GM21737 (cell line): Measurements from ENCODE around the gene U2AF1.
"Not testable (repeated sequence)": the region's sequence is repeated elsewhere in the genome, so short reads cannot be mapped to it uniquely, and the experiment has no call there.

ENCODE experiments used
- ATAC-seq: cut with Tn5 transposase; IDR thresholded peaks from one replicate; pipeline ENCODE4 v1.9.1; 2021; ENCODE audit warnings: mild to moderate bottlenecking, moderate library complexity; ENCODE audit not compliant: unreplicated experiment

Gene U2AF1

DNA sequence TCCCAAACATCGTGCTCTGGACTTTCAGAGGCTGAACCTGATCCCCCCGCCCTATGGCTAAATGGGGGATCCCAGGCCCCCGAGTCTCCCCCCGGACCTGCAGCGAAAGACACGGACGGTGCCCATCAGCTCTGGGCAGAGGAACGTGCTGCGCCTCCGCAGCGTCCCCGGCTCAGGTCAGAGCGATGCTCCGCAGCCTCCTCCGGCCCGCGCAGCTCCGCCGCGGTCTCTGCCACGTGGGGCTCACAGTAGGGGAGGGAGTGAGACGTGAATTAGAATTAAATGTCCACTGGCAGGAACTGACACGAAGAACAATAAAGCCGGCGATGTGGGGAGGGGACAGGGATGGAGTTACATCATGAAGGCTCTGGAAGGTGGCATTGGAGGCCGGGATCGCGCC, 30.7 kb downstream of the U2AF1 start:
- ATAC-seq = not testable (repeated sequence)

DNA sequence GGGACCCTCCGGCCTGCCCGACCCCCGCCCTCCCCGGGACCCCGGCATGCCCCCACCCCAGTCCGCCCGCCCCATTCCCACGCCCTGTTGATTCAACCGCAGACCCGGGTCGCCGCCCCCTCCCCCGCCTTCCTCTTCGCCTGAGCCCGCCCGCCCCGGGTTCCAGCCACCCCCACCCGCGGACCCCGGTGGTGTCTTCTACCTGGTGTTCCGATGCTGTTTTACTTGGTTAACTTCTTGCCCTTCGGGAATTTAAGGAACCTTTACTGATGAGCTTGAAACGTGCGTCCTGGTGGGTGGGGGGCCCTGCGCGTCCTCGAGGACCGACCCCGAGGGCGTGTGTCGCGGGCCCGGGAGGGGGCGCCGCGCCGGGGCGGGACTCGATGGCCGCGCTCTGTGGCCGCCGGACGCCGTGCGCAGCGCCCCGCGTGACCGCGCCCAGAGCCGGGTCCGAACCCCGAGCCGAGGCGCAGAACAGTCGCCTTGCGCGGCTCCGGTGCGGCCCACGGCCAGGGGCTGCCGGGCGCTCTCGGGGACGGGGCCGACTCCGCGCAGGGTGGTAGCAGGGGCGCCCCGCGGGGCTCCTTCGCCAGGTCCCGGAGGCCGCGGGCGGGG, 31.2 kb downstream of the U2AF1 start:
- not testable (repeated sequence) for ATAC-seq

- ATAC-seq = not testable (repeated sequence)
These were observed 32.0 kb downstream of the U2AF1 start, which contains the start of gene CBS for GRCh38 chr21:43075170-43076022. Gene CBS, minus strand, starts transcription at chr21:43075835. Its CDS starts 3,642 bp downstream, at chr21:43072193.

- not testable (repeated sequence) for ATAC-seq
These were observed 32.8 kb downstream of the U2AF1 start for GRCh38 chr21:43074401-43075169.

GRCh38 chr21:43072742-43073141, 34.6 kb downstream of the U2AF1 start:
- ATAC-seq = not testable (repeated sequence)

DNA sequence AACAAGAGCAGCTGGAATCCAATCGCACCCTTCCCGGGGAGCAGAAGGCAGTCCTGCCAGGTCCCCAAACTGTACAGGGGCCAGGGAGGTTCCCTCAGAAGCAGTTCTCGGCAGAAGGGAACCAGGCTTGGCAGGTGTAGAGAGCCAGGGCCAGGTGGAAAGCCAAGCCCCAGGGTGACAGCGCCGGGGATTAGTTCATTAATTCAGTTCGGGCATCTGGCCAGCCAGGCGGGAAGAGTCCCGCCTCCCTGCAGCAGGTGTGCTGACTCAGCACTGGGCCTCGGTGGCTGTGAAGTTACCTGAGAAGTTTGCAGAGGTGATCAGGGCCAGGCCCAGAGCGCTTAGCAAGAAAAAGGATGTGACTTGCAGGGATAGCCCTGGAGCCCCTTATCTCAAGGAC, 37.7 kb downstream of the U2AF1 start:
- ATAC-seq = not testable (repeated sequence)

DNA sequence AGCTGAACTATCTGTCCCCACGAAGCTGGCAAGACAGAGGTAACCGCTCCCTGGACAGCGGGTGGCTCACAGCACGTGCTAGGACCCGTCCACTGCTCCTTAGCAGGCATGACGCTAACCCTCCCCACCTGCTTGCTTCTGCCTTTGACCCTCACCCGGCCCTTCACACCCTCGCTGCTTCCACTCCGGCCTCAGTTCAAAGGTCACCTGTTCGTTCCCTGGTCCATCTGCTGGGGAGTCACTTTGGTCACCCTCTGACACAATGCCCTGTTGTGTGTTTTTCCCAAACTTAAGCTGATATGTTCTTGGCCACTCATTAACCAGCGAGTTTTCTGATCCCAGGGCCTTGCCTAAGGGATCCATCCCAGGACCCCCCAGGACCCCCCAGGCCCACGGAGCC, 39.3 kb downstream of the U2AF1 start:
- not testable (repeated sequence) for ATAC-seq

DNA sequence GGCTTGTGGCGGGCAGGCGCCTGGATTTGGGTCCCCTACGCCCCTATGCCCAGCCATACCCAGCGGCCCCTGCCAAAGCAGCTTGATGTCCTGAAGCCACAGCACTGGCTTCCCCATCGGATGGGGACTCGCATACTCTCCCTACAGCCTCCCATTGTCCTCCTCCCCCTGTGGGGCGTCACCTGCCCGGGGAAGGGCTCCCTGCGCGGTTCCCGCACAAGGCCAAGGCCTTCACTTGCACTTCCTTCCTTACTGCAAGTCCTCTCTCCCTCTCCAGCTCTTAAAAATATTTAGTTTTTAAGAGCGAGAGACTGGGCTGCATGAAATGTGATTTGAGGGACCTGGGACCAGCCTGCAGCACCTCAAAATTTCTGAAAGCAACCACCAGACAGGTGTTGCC, 40.7 kb downstream of the U2AF1 start:
- not testable (repeated sequence) for ATAC-seq

DNA sequence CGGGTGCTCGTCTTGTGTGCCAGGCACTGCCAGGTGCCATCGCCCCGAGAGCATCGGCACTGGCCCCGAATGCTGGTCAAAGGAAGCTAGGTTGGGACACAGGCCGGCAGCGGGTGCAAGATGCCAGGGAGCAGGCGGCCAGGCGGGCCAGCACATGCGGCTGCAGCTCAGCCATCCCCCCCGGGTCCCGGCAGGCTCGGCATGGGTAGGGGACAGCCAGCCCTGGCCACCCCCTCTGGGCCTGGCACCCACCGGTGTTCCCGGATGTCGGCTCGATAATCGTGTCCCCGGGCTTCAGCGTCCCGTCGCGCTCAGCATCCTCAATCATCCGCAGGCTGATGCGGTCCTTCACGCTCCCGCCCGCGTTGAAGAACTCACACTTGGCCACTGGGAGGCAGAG, 41.4 kb downstream of the U2AF1 start:
- ATAC-seq = not testable (repeated sequence)

DNA sequence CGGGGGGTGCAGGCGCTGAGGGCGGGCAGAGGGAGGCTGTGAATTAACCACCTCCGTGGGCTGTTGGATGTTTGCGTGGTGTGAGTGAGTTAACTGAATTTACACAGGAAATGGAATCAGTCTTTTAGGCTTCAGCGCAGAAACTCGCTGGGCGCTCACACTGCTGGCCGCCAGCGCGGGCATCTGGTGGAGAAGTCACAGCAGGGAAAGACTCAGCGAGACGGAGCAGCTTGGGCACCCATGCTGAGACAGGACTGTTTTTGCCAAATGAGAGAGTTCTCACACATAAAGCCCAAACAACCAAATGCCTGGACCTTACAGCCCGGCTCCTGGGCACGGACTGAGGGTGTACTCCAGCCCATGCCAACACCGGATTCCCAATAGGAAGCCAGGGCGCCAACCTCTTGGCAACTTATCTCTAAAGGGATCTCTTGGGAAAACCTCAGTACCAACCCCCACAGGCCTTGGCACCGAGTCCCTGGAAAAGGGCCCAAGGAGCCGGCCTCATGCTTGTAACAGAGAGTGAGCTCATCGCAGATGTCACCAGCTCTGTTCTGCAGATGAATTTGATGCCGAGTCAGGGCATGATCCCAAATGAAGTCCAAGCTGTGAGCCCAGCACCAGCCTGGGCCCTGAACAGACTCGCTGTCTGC, 43.0 kb downstream of the U2AF1 start:
- ATAC-seq = not testable (repeated sequence)

DNA sequence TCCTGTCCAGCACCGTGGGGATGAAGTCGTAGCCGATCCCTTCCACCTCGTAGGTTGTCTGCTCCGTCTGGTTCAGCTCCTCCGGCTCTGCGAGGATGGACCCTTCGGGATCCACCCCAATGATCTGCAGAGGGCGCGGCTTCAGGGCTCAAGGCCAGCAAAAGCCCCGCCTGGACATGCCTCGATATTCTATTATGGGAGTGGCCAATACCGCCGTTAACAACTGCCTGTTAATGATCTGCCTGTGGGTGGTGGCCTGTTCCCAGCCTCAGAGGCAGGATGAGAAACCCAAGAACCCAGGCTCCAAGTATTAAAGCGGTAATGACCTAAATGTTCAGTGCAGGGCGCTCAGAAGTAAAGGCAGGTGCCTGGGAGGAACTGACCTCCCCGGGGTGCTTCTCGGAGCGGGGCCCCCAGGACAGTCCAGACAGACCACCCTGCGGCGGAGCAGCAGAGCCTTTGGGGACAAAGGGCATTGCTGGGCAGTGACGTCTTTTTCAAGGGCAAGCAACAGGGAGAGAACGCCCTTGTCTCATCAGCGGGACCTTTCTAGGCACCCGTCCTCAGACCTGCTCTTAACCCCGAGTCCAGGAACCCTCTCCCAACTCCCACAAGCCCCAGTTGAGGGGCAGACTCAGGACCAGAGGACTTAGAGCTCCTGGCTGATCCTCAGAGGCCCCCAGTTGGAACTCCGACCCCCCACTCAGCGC, 44.3 kb downstream of the U2AF1 start:
- not testable (repeated sequence) for ATAC-seq

DNA sequence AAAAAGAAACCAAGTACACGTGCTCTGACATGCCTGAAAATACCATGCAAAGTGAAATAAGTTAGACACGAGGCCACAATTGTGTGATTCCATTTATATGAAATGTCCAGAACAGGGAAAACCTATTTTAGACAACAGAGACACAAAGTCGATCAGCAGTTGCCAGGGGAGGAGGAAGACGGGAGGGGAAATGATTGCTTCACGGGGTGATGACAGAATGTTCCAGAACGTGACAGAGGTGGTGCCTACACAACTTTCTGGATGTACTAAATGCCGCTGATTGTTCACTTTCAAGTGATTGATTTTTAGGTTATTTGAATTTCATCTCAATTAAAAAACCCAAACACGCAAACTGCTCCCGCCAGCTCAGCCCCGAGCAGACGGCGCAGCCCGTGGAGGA, 54.3 kb downstream of the U2AF1 start:
- ATAC-seq = not testable (repeated sequence)

- ATAC-seq = not testable (repeated sequence)
These were observed 61.2 kb downstream of the U2AF1 start for GRCh38 chr21:43045876-43046821.

GRCh38 chr21:43045165-43045875, 62.0 kb downstream of the U2AF1 start:
- ATAC-seq = not testable (repeated sequence)

- ATAC-seq = not testable (repeated sequence)
These were observed 62.8 kb downstream of the U2AF1 start for GRCh38 chr21:43044547-43044946.

GRCh38 chr21:43043291-43043690, 64.1 kb downstream of the U2AF1 start:
- ATAC-seq = not testable (repeated sequence)
